HepG2 (cell line): Measurements from ENCODE around the gene HECTD2. TPM values are rescaled to one million over a fixed set of nuclear protein-coding genes. Genes with fewer than 3 reads are reported as not detected.

ENCODE experiments used
- ATAC-seq: fragments of 200-7000 bp; cut with Tn5 transposase; 3 replicates; pipeline ENCODE4 v1.9.1; 2020; ENCODE audit warnings: mild to moderate bottlenecking, moderate library complexity
- BruUV-seq: library from RNA; stranded (reverse); fragments of 400-500 nt; replicated peaks from 2 replicates; lab custom pipeline; 2021; lab: Mats Ljungman, UMichigan
- CTCF ChIA-PET: fragments of 300-600 bp; formaldehyde crosslinking; extraction: SDS; loops from one replicate; lab custom pipeline; 2021; ENCODE audit warnings: low total read pairs, inconsistent platforms, low intra/inter-chr PET ratio; lab: Yijun Ruan, JAX
- POLR2A ChIA-PET: fragments of 350-600 bp; sonication (Branson Sonifier 250); formaldehyde crosslinking; loops from one replicate; lab custom pipeline; 2020; ENCODE audit warnings: antibody characterized with exemption, inconsistent platforms; lab: Yijun Ruan, JAX
- DNase-seq: peaks from one replicate; pipeline ENCODE4 v3.0.0-alpha.2; 2015; ENCODE audit warnings: low spot score
- FAIRE-seq: peaks from 3 replicates; lab custom pipeline; 2011; peaks lifted over from hg19 to GRCh38; lab: Jason Lieb, UNC
- H2AFZ ChIP-seq: one replicate; pipeline ENCODE4 v1.6.1; 2011; ENCODE audit warnings: low read length, inconsistent platforms
- H3K27ac ChIP-seq: fragments of 300-600 bp; 3 replicates; pipeline ENCODE4 v1.8.0; 2011; ENCODE audit warnings: mixed run types, mild to moderate bottlenecking, mixed read lengths, low read length, inconsistent platforms; ENCODE audit not compliant: insufficient read depth; ENCODE audit errors: extremely low read length
- H3K27me3 ChIP-seq, 2 experiments: fragments of 200-600 bp in 1 of 2; 2 replicates in 1 of 2; 3 replicates in 1 of 2; pipeline versions ENCODE4 v1.6.0 to v1.8.0; 2011; ENCODE audit warnings: low read length in 2 of 2, mild to moderate bottlenecking in 2 of 2, moderate library complexity in 2 of 2, inconsistent platforms in 1 of 2; ENCODE audit not compliant: insufficient read depth in 2 of 2, control insufficient read depth in 1 of 2
- H3K36me3 ChIP-seq, 2 experiments: fragments of 200-600 bp in 1 of 2; replicated peaks in 1 of 2; 2 replicates in 1 of 2; 3 replicates in 1 of 2; pipeline versions ENCODE4 v1.5.1 to v1.8.0; 2011; ENCODE audit warnings: low read length in 2 of 2, inconsistent platforms in 1 of 2; ENCODE audit not compliant: insufficient read depth in 2 of 2, control insufficient read depth in 1 of 2
- H3K4me1 ChIP-seq: 2 replicates; pipeline ENCODE4 v1.5.1; 2012; ENCODE audit warnings: low read length, inconsistent platforms; ENCODE audit not compliant: insufficient read depth
- H3K4me2 ChIP-seq: 2 replicates; pipeline ENCODE4 v1.6.0; 2011; ENCODE audit warnings: low read depth, low read length, inconsistent platforms
- H3K4me3 ChIP-seq, 3 experiments: fragments of 200-600 bp in 1 of 3; sonication (generic), shearing (Covaris generic) in 1 of 3; replicated peaks in 1 of 3; 2 replicates each; pipeline ENCODE4 v1.5.1; 2011 to 2016; ENCODE audit warnings: low read length in 3 of 3, inconsistent platforms in 2 of 3, low read depth in 2 of 3, mild to moderate bottlenecking in 2 of 3, control low read depth in 1 of 3, mixed read lengths in 1 of 3; ENCODE audit not compliant: insufficient read depth in 1 of 3
- H3K79me2 ChIP-seq: one replicate; pipeline ENCODE4 v1.6.1; 2011; ENCODE audit warnings: low read length, inconsistent platforms; ENCODE audit not compliant: insufficient read depth
- H3K9ac ChIP-seq: 2 replicates; pipeline ENCODE4 v1.6.0; 2011; ENCODE audit warnings: mild to moderate bottlenecking, low read depth, low read length, inconsistent platforms; ENCODE audit not compliant: insufficient read depth
- H3K9me3 ChIP-seq: 2 replicates; pipeline ENCODE4 v1.5.1; 2012; ENCODE audit warnings: mild to moderate bottlenecking, low read length
- H4K20me1 ChIP-seq: 2 replicates; pipeline ENCODE4 v1.6.0; 2011; ENCODE audit warnings: inconsistent platforms, mild to moderate bottlenecking, low read length, moderate library complexity; ENCODE audit not compliant: insufficient read depth
- ATF7 ChIP-seq, 2 experiments: fragments of 450-650 bp in 1 of 2; sonication (generic) in 1 of 2; formaldehyde crosslinking in 1 of 2; IDR thresholded peaks; 2 replicates each; pipeline versions ENCODE4 v1.4.0 to v1.6.1; 2016 to 2020; ENCODE audit warnings: antibody characterized with exemption in 1 of 2, mild to moderate bottlenecking in 1 of 2, missing genetic modification reagents in 1 of 2
- EP300 ChIP-seq, 3 experiments: sonication (generic) in 1 of 3; formaldehyde crosslinking in 1 of 3; IDR thresholded peaks; 2 replicates each; pipeline versions ENCODE4 v1.5.1 to v1.6.1; 2011 to 2020; ENCODE audit warnings: low read depth in 2 of 3, low read length in 2 of 3, borderline replicate concordance in 1 of 3, improper control_type of control experiment in 1 of 3, mild to moderate bottlenecking in 1 of 3, missing genetic modification reagents in 1 of 3, moderate library complexity in 1 of 3
- FLYWCH1 ChIP-seq: sonication (generic); formaldehyde crosslinking; IDR thresholded peaks from 2 replicates; pipeline ENCODE4 v1.8.1; 2023; ENCODE audit warnings: mild to moderate bottlenecking, missing genetic modification reagents
- JUNB ChIP-seq: sonication (generic); formaldehyde crosslinking; IDR thresholded peaks from 2 replicates; pipeline ENCODE4 v1.8.0; 2022; ENCODE audit warnings: missing genetic modification reagents, mild to moderate bottlenecking, borderline replicate concordance
- KMT2B ChIP-seq: IDR thresholded peaks from 2 replicates; pipeline ENCODE4 v1.6.1; 2016; ENCODE audit warnings: missing genetic modification reagents, missing compliant biosample characterization
- PAF1 ChIP-seq: IDR thresholded peaks from 2 replicates; pipeline ENCODE4 v1.6.1; 2016; ENCODE audit warnings: missing genetic modification reagents, missing compliant biosample characterization
- REL ChIP-seq: sonication (generic); formaldehyde crosslinking; conservative IDR thresholded peaks from 2 replicates; pipeline ENCODE4 v1.8.0; 2022; ENCODE audit warnings: mild to moderate bottlenecking, missing genetic modification reagents, moderate library complexity
- RELA ChIP-seq: sonication (generic); formaldehyde crosslinking; IDR thresholded peaks from 2 replicates; pipeline ENCODE4 v1.4.0; 2020; ENCODE audit warnings: missing genetic modification reagents
- TCF7 ChIP-seq: sonication (generic); IDR thresholded peaks from 2 replicates; pipeline ENCODE4 v1.6.1; 2016; ENCODE audit warnings: antibody characterized with exemption, low read depth
- TEAD3 ChIP-seq: optimal IDR thresholded peaks from 2 replicates; pipeline ENCODE3; 2016; ENCODE audit warnings: borderline replicate concordance
- U2AF1 ChIP-seq: fragments of 200-400 bp; formaldehyde crosslinking; optimal IDR thresholded peaks from 2 replicates; pipeline ENCODE3; 2017; ENCODE audit warnings: mild to moderate bottlenecking, low read depth, low read length
- ZIK1 ChIP-seq: sonication (generic); formaldehyde crosslinking; IDR thresholded peaks from 2 replicates; pipeline ENCODE4 v1.5.0; 2020; ENCODE audit warnings: mild to moderate bottlenecking, low read depth, missing genetic modification reagents, borderline replicate concordance
- ZNF510 ChIP-seq: sonication (generic); formaldehyde crosslinking; IDR thresholded peaks from 2 replicates; pipeline ENCODE4 v1.4.0; 2020; ENCODE audit warnings: low read depth, mild to moderate bottlenecking, missing genetic modification reagents
- ZNF782 ChIP-seq: sonication (generic); formaldehyde crosslinking; IDR thresholded peaks from 2 replicates; pipeline ENCODE4 v1.4.0; 2020; ENCODE audit warnings: missing genetic modification reagents, mild to moderate bottlenecking, borderline replicate concordance
- WGBS: methylation state at CpG from one replicate; pipeline ENCODE4 v1.1.6; 2017; ENCODE audit warnings: low lambda C conversion rate; 5-methylcytosine and 5-hydroxymethylcytosine counted together
- in situ Hi-C: cut with HindIII; loops from 2 replicates; pipeline ENCODE4 v1.10.0; 2017; ENCODE audit warnings: low pct_unique_long_range_greater_than_20kb; ENCODE audit not compliant: extremely low pct_ligation_motif_present
- intact Hi-C: fragments of 100-400 bp; cut with micrococcal nuclease; formaldehyde crosslinking; loops from one replicate; pipeline ENCODE4 v1.10.0; 2022; ENCODE audit not compliant: unreplicated experiment
- polyA plus RNA-seq, 8 experiments: library from polyadenylated mRNA; depleted of rRNA in 3 of 8; stranded (reverse) in 7 of 8; unstranded in 1 of 8; fragments of >200 nt; fragmentation: Illumina TruSeq in 4 of 8; extraction: Trizol in 4 of 8; gene quantifications; 2 replicates each; pipeline versions ENCODE4 v1.2.1 to v1.2.3, GENCODE V29; 2011 to 2016; ENCODE audit warnings: low read depth in 4 of 8, missing spikeins in 1 of 8, mixed read lengths in 1 of 8; ENCODE audit not compliant: insufficient read depth in 1 of 8
- total RNA-seq, 5 experiments: library from RNA; depleted of rRNA; stranded (reverse); fragments of >200 nt; fragmentation: Illumina TruSeq; extraction: Trizol; gene quantifications; 2 replicates each; pipeline ENCODE4 v1.2.3, GENCODE V29; 2016; ENCODE audit warnings: low read depth in 1 of 5
- TF ChIP-seq, protein P1 (sequence below): sonication (generic); formaldehyde crosslinking; IDR thresholded peaks from 2 replicates; pipeline ENCODE4 v1.9.0; 2022; ENCODE audit warnings: low read depth, missing genetic modification reagents
- TF ChIP-seq, protein P2 (sequence below): sonication (generic); formaldehyde crosslinking; IDR thresholded peaks from 2 replicates; pipeline ENCODE4 v1.8.0; 2022; ENCODE audit warnings: mild to moderate bottlenecking, missing genetic modification reagents, moderate library complexity
- TF ChIP-seq, protein P3 (sequence below): sonication (generic); formaldehyde crosslinking; IDR thresholded peaks from 2 replicates; pipeline ENCODE4 v1.4.0; 2020; ENCODE audit warnings: mild to moderate bottlenecking, missing genetic modification reagents
- TF ChIP-seq, protein P4 (sequence below): sonication (generic); formaldehyde crosslinking; IDR thresholded peaks from 2 replicates; pipeline ENCODE4 v1.5.1; 2020; ENCODE audit warnings: mild to moderate bottlenecking, missing genetic modification reagents, moderate library complexity

Gene HECTD2
- total and polyA plus RNA-seq, 2 of the 13 experiments (the other 11 are each of a cell fraction or from before 2014, with no cell fraction given) = 3.2 to 5.2 TPM

DNA sequence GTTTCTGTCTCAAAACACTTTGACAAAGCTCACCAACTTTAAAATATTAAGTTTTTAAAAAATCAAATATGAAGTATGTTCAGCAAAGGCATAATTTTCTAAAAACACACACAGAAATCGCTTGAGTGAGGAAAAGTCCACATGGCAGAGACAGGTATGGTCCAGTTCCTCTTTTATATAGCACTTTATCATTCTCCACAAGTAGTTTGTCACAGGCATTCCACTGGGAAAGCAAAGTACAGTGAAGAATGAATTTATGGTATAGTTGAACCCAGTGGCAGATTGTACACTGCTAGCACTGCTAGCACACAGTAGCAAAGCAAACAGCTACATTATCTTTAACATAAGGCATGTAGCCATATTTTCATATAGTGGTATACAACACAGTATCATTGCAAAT, 102.3 kb downstream of the HECTD2 start:
- no peak overlapping the region for H3K4me2 ChIP-seq

More for the DNA sequence above, 102.3 kb downstream of the HECTD2 start:
- no TSS peak for BruUV-seq
- H3K4me3 ChIP-seq = no peak overlapping the region
- ChIA-PET POLR2A (no interaction called here), CTCF (no interaction called here)
- no peak overlapping the region for H2AFZ ChIP-seq
- WGBS = 57% methylated on average over 1 of the region's 1 CpG
- H3K27ac ChIP-seq = no peak overlapping the region
- FAIRE-seq (no peak), DNase-seq (no peak), ATAC-seq (no peak)
- no peak overlapping the region for H3K9ac ChIP-seq
- in situ Hi-C loops (no loop called here), intact Hi-C loops (no loop called here)
- no peaks in the 10 kb centered on the region for H3K79me2 ChIP-seq
- no peaks in the 10 kb centered on the region for H3K27me3 ChIP-seq
- peaks cover 2% of the 10 kb centered on the region; the same call in 1 of the 2 replicates for H3K9me3 ChIP-seq
- no peaks in the 10 kb centered on the region for H4K20me1 ChIP-seq
- no peaks in the 10 kb centered on the region for H3K36me3 ChIP-seq
- TF ChIP-seq, protein P1, sequence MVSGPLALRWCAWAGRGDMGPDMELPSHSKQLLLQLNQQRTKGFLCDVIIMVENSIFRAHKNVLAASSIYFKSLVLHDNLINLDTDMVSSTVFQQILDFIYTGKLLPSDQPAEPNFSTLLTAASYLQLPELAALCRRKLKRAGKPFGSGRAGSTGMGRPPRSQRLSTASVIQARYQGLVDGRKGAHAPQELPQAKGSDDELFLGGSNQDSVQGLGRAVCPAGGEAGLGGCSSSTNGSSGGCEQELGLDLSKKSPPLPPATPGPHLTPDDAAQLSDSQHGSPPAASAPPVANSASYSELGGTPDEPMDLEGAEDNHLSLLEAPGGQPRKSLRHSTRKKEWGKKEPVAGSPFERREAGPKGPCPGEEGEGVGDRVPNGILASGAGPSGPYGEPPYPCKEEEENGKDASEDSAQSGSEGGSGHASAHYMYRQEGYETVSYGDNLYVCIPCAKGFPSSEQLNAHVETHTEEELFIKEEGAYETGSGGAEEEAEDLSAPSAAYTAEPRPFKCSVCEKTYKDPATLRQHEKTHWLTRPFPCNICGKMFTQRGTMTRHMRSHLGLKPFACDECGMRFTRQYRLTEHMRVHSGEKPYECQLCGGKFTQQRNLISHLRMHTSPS (CRISPR knock-in tag) = no peak
- no peak for TF ChIP-seq KMT2B
- TF ChIP-seq ZIK1 (CRISPR knock-in tag) = no peak
- no peak for TF ChIP-seq U2AF1
- TF ChIP-seq, protein P2, sequence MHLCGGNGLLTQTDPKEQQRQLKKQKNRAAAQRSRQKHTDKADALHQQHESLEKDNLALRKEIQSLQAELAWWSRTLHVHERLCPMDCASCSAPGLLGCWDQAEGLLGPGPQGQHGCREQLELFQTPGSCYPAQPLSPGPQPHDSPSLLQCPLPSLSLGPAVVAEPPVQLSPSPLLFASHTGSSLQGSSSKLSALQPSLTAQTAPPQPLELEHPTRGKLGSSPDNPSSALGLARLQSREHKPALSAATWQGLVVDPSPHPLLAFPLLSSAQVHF (CRISPR knock-in tag) = no peak
- no peak for TF ChIP-seq REL
- TF ChIP-seq JUNB (CRISPR knock-in tag) = no peak
- TF ChIP-seq TEAD3 (CRISPR knock-in tag) = no peak
- TF ChIP-seq ZNF782 = no peak
- no peak for TF ChIP-seq ATF7 (IDR thresholded peaks at IDR 0.05)
- no peak for TF ChIP-seq ATF7 (CRISPR knock-in tag; IDR thresholded peaks at IDR 0.05)
- no peak for TF ChIP-seq RELA (CRISPR knock-in tag)
- TF ChIP-seq, protein P3, sequence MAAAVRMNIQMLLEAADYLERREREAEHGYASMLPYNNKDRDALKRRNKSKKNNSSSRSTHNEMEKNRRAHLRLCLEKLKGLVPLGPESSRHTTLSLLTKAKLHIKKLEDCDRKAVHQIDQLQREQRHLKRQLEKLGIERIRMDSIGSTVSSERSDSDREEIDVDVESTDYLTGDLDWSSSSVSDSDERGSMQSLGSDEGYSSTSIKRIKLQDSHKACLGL = no peak
- TF ChIP-seq, protein P4, sequence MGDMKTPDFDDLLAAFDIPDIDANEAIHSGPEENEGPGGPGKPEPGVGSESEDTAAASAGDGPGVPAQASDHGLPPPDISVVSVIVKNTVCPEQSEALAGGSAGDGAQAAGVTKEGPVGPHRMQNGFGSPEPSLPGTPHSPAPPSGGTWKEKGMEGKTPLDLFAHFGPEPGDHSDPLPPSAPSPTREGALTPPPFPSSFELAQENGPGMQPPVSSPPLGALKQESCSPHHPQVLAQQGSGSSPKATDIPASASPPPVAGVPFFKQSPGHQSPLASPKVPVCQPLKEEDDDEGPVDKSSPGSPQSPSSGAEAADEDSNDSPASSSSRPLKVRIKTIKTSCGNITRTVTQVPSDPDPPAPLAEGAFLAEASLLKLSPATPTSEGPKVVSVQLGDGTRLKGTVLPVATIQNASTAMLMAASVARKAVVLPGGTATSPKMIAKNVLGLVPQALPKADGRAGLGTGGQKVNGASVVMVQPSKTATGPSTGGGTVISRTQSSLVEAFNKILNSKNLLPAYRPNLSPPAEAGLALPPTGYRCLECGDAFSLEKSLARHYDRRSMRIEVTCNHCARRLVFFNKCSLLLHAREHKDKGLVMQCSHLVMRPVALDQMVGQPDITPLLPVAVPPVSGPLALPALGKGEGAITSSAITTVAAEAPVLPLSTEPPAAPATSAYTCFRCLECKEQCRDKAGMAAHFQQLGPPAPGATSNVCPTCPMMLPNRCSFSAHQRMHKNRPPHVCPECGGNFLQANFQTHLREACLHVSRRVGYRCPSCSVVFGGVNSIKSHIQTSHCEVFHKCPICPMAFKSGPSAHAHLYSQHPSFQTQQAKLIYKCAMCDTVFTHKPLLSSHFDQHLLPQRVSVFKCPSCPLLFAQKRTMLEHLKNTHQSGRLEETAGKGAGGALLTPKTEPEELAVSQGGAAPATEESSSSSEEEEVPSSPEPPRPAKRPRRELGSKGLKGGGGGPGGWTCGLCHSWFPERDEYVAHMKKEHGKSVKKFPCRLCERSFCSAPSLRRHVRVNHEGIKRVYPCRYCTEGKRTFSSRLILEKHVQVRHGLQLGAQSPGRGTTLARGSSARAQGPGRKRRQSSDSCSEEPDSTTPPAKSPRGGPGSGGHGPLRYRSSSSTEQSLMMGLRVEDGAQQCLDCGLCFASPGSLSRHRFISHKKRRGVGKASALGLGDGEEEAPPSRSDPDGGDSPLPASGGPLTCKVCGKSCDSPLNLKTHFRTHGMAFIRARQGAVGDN (CRISPR knock-in tag) = no peak
- TF ChIP-seq EP300 (IDR thresholded peaks at IDR 0.05; ENCODE audit: low read depth in 2 of 2, low read length in 2 of 2) = no peak
- no peak for TF ChIP-seq EP300 (CRISPR knock-in tag; IDR thresholded peaks at IDR 0.05; ENCODE audit: borderline replicate concordance)
- no peak for TF ChIP-seq PAF1 (CRISPR knock-in tag)
- no peak for TF ChIP-seq ZNF510 (CRISPR knock-in tag)
- no peak for TF ChIP-seq FLYWCH1
- no peak for TF ChIP-seq TCF7
- no peaks in the 10 kb centered on the region for H3K4me1 ChIP-seq
